HFFc6 (cell line): ENCODE measurements around the gene VPS37D. TPM values are rescaled to one million over a fixed set of nuclear protein-coding genes. Genes with fewer than 3 reads are reported as not detected.
"Not testable (repeated sequence)": the region's sequence is repeated elsewhere in the genome, so short reads cannot be mapped to it uniquely, and the experiment has no call there.

ENCODE experiments used
- DNase-seq: peaks from one replicate; pipeline ENCODE4 v3.0.0-alpha.2; 2018
- H3K27ac Mint-ChIP-seq: 2 replicates; pipeline ENCODE4 v1.8.0; 2020; ENCODE audit warnings: mild to moderate bottlenecking, mixed read lengths
- H3K27me3 Mint-ChIP-seq: 2 replicates; pipeline ENCODE4 v1.8.0; 2021; ENCODE audit warnings: mild to moderate bottlenecking, moderate library complexity, mixed read lengths; ENCODE audit not compliant: insufficient read depth
- H3K36me3 Mint-ChIP-seq: 2 replicates; pipeline ENCODE4 v1.8.0; 2021; ENCODE audit warnings: low read depth, mixed read lengths
- H3K4me1 Mint-ChIP-seq: 2 replicates; pipeline ENCODE4 v1.8.0; 2020; ENCODE audit warnings: low read depth, mixed read lengths
- H3K4me3 Mint-ChIP-seq: 2 replicates; pipeline ENCODE4 v1.8.0; 2020; ENCODE audit warnings: mild to moderate bottlenecking, moderate library complexity, mixed read lengths
- H3K9me3 Mint-ChIP-seq: 2 replicates; pipeline ENCODE4 v1.8.0; 2020; ENCODE audit warnings: mild to moderate bottlenecking, mixed read lengths
- long read RNA-seq: library from polyadenylated mRNA; unstranded; transcript quantifications from one replicate; pipeline ENCODE4 v2.0.0, GENCODE V29; 2019
- total RNA-seq, 6 experiments: library from RNA; stranded (reverse); fragmentation: NEBNext Ultra II Directional; extraction: Animal tissue kit (Norgen Biotek cat#: 25700); gene quantifications; 2 replicates in 1 of 6; 3 replicates in 5 of 6; pipeline ENCODE4 v1.2.3, GENCODE V29; 2021
- TF ChIP-seq, protein P1 (sequence below): fragments of 200-600 bp; sonication (generic); IDR thresholded peaks from 2 replicates; pipeline ENCODE4 v1.5.0; 2021; ENCODE audit warnings: antibody characterized with exemption, mild to moderate bottlenecking

Gene VPS37D, protein sequence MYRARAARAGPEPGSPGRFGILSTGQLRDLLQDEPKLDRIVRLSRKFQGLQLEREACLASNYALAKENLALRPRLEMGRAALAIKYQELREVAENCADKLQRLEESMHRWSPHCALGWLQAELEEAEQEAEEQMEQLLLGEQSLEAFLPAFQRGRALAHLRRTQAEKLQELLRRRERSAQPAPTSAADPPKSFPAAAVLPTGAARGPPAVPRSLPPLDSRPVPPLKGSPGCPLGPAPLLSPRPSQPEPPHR
- 1 to 10 TPM; 2.4 to 3.1 (median 2.7) TPM for total RNA-seq
- long read RNA-seq = 0 reads

- Mint-ChIP-seq H3K27ac (peak within 1 kb of the TSS; percentile 49; the same call in 1 of the 2 replicates), H3K4me1 (peaks cover 15% of the 10 kb centered on the region), H3K9me3 (peaks cover 6% of the 10 kb centered on the region), H3K36me3 (peaks cover 7% of the 10 kb centered on the region; the same call in 1 of the 2 replicates), H3K27me3 (peaks cover 8% of the 10 kb centered on the region), H3K4me3 (peak within 1 kb of the TSS; percentile 93)
- TF ChIP-seq, protein P1, sequence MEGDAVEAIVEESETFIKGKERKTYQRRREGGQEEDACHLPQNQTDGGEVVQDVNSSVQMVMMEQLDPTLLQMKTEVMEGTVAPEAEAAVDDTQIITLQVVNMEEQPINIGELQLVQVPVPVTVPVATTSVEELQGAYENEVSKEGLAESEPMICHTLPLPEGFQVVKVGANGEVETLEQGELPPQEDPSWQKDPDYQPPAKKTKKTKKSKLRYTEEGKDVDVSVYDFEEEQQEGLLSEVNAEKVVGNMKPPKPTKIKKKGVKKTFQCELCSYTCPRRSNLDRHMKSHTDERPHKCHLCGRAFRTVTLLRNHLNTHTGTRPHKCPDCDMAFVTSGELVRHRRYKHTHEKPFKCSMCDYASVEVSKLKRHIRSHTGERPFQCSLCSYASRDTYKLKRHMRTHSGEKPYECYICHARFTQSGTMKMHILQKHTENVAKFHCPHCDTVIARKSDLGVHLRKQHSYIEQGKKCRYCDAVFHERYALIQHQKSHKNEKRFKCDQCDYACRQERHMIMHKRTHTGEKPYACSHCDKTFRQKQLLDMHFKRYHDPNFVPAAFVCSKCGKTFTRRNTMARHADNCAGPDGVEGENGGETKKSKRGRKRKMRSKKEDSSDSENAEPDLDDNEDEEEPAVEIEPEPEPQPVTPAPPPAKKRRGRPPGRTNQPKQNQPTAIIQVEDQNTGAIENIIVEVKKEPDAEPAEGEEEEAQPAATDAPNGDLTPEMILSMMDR = peak; percentile 90
- peak; percentile 79 for DNase-seq
Measured at GRCh38 chr7:73667344-73668102, at the start of gene VPS37D. VPS37D (plus strand) TSS chr7:73667831; CDS start chr7:73667959, 128 bp downstream.

- H3K9me3 Mint-ChIP-seq = no peaks in the 10 kb centered on the region
- 0 out of 2 replicates have a peak, but pooled peaks cover 7% of the 10 kb centered on the region for H3K4me1 Mint-ChIP-seq
- H3K4me3 Mint-ChIP-seq = no peak overlapping the region
- DNase-seq = no peak
- H3K36me3 Mint-ChIP-seq = no peaks in the 10 kb centered on the region
- H3K27me3 Mint-ChIP-seq = peaks cover 17% of the 10 kb centered on the region
- TF ChIP-seq, protein P1 = no peak
- no peak overlapping the region for H3K27ac Mint-ChIP-seq
Measured at GRCh38 chr7:73618538-73618937, 49.1 kb upstream of the VPS37D start.

DNA sequence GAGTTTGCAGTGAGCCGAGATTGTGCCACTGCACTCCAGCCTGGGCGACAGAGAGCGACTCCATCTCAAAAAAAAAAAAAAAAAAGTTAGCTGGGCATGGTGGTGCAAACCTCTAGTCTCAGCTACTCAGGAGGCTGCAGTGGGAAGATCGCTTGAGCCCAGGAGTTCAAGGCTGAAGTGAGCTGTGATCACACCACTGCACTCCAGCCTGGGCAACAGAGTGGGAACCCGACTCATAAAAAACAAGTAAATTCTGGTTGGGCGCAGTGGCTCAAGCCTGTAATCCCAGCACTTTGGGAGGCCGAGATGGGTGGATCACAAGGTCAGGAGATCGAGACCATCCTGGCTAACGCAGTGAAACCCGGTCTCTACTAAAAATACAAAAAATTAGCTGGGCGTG lies 48.2 kb upstream of the VPS37D start:
- H3K9me3 Mint-ChIP-seq, H3K36me3 Mint-ChIP-seq, H3K27ac Mint-ChIP-seq, H3K4me3 Mint-ChIP-seq, H3K4me1 Mint-ChIP-seq, DNase-seq: not testable (repeated sequence)
- H3K27me3 Mint-ChIP-seq = peaks cover 19% of the 10 kb centered on the region

DNA sequence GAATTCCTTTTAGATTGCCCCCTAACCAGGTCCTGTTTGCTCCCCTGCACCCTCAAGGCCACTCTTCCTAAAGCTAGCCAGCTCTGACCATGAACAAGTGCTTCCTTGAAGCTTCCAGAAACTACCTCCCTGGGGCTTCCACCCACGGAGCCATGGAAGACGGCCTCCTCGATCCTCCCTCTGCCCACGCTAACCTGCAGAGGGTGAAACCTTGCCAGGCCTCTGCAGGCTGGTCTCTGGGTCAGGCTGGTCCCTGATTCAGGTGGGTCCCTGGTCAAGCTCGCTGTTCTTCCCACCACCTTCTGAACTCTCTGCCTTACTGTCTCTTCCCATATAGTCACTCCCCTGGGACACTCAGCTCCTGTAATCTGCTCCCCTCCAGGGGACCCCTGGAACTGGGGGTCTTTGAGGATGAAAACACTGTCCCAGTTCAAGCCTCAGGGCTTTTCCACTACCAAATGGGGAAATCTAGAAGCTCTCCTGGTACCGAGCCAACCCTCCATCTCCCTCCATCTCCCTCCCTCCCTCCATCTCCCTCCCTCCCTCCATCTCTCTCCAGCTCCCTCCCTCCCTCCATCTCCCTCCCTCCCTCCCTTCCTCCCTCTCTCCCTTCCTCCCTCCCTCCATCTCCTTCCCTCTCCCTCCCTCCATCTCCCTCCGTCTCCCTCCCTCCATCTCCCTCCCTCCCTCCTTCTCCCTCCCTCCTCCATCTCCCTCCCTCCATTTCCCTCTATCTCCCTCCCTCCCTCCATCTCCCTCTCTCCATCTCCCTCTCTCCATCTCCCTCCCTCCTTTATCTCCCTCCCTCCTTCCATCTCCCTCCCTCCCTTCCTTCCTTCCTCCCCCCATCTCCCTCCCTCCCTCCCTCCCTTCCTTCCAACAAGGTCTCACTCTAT lies 46.2 kb upstream of the VPS37D start:
- no peak overlapping the region for H3K4me3 Mint-ChIP-seq
- H3K27ac Mint-ChIP-seq = no peak overlapping the region
- TF ChIP-seq, protein P1 = no peak
- no peaks in the 10 kb centered on the region for H3K36me3 Mint-ChIP-seq
- peaks cover 29% of the 10 kb centered on the region for H3K27me3 Mint-ChIP-seq
- no peak for DNase-seq
- H3K4me1 Mint-ChIP-seq = no peaks in the 10 kb centered on the region
- no peaks in the 10 kb centered on the region for H3K9me3 Mint-ChIP-seq

GRCh38 chr7:73622527-73622908 lies 45.1 kb upstream of the VPS37D start:
- H3K4me1 Mint-ChIP-seq = no peaks in the 10 kb centered on the region
- TF ChIP-seq, protein P1 = no peak
- no peak overlapping the region for H3K27ac Mint-ChIP-seq
- peaks cover 32% of the 10 kb centered on the region for H3K27me3 Mint-ChIP-seq
- H3K4me3 Mint-ChIP-seq = no peak overlapping the region
- no peaks in the 10 kb centered on the region for H3K9me3 Mint-ChIP-seq
- no peaks in the 10 kb centered on the region for H3K36me3 Mint-ChIP-seq
- no peak for DNase-seq
